Liver (tissue), 9 donors: ENCODE data around the gene ICAM5. TPM values are rescaled to one million over a fixed set of nuclear protein-coding genes. Genes with fewer than 3 reads are reported as not detected.

Experiments
- DNase-seq: peaks from one replicate; pipeline ENCODE4 v3.0.0-alpha.2; 2017; ENCODE audit warnings: low spot score
- H3K27ac ChIP-seq, 2 donors: one replicate each; pipeline ENCODE4 v1.7.0; 2013; ENCODE audit warnings: inconsistent platforms in 2 of 2, low read length in 2 of 2, control low read depth in 1 of 2, low read depth in 1 of 2, mild to moderate bottlenecking in 1 of 2
- H3K27me3 ChIP-seq, 4 donors: one replicate each; pipeline versions ENCODE4 v1.6.1 to v1.7.0; 2013; ENCODE audit warnings: low read length in 3 of 4, inconsistent platforms in 1 of 4, mild to moderate bottlenecking in 1 of 4, moderate library complexity in 1 of 4; ENCODE audit not compliant: control insufficient read depth in 4 of 4, insufficient read depth in 4 of 4
- H3K36me3 ChIP-seq, 4 donors: one replicate each; pipeline versions ENCODE4 v1.6.1 to v1.7.0; 2013; ENCODE audit warnings: low read length in 3 of 4, mild to moderate bottlenecking in 3 of 4, low read depth in 1 of 4, moderate library complexity in 1 of 4; ENCODE audit not compliant: control insufficient read depth in 4 of 4, insufficient read depth in 3 of 4
- H3K4me1 ChIP-seq, 4 donors: one replicate each; pipeline versions ENCODE4 v1.6.1 to v1.7.0; 2013; ENCODE audit warnings: low read length in 3 of 4, mild to moderate bottlenecking in 3 of 4, moderate library complexity in 1 of 4; ENCODE audit not compliant: control insufficient read depth in 4 of 4, insufficient read depth in 4 of 4
- H3K4me3 ChIP-seq, 3 donors: one replicate each; pipeline versions ENCODE4 v1.6.1 to v1.7.0; 2013; ENCODE audit warnings: low read length in 3 of 3, control low read depth in 1 of 3, low read depth in 1 of 3, mild to moderate bottlenecking in 1 of 3
- H3K9ac ChIP-seq, 2 donors: one replicate each; pipeline ENCODE4 v1.7.0; 2013; ENCODE audit warnings: low read length in 2 of 2, mild to moderate bottlenecking in 2 of 2, moderate library complexity in 2 of 2, control low read depth in 1 of 2, low read depth in 1 of 2
- H3K9me3 ChIP-seq, 4 donors: one replicate each; pipeline versions ENCODE4 v1.6.1 to v1.7.0; 2013; ENCODE audit warnings: low read length in 3 of 4; ENCODE audit not compliant: control insufficient read depth in 4 of 4
- EGR1 ChIP-seq, 2 donors: IDR thresholded peaks; 2 replicates each; pipeline ENCODE4 v1.6.1; 2016 to 2018; ENCODE audit warnings: antibody characterized with exemption in 2 of 2, low read depth in 2 of 2
- FOXA1 ChIP-seq: IDR thresholded peaks from 2 replicates; pipeline ENCODE4 v1.6.1; 2016; ENCODE audit warnings: antibody characterized with exemption
- FOXA2 ChIP-seq: IDR thresholded peaks from 2 replicates; pipeline ENCODE4 v1.6.1; 2016; ENCODE audit warnings: antibody characterized with exemption
- GABPA ChIP-seq, 2 donors: IDR thresholded peaks in 1 of 2; conservative IDR thresholded peaks in 1 of 2; 2 replicates each; pipeline ENCODE4 v1.6.1; 2016; ENCODE audit warnings: antibody characterized with exemption in 2 of 2, mild to moderate bottlenecking in 1 of 2, moderate library complexity in 1 of 2
- HNF4A ChIP-seq, 2 donors: conservative IDR thresholded peaks; 2 replicates each; pipeline ENCODE4 v1.6.1; 2016; ENCODE audit warnings: antibody characterized with exemption in 2 of 2, mild to moderate bottlenecking in 2 of 2
- HNF4G ChIP-seq: IDR thresholded peaks from 2 replicates; pipeline ENCODE4 v1.6.1; 2016; ENCODE audit warnings: antibody characterized with exemption
- JUND ChIP-seq, 2 donors: IDR thresholded peaks; 2 replicates each; pipeline ENCODE4 v1.6.1; 2016; ENCODE audit warnings: antibody characterized with exemption in 2 of 2
- NR2F2 ChIP-seq: IDR thresholded peaks from 2 replicates; pipeline ENCODE4 v1.6.1; 2016; ENCODE audit warnings: antibody characterized with exemption
- RAD21 ChIP-seq, 2 donors: IDR thresholded peaks; 2 replicates each; pipeline ENCODE4 v1.6.1; 2016; ENCODE audit warnings: antibody characterized with exemption in 2 of 2, mild to moderate bottlenecking in 2 of 2
- SP1 ChIP-seq: IDR thresholded peaks from 2 replicates; pipeline ENCODE4 v1.6.1; 2018; ENCODE audit warnings: antibody characterized with exemption, mild to moderate bottlenecking
- TAF1 ChIP-seq: conservative IDR thresholded peaks from 2 replicates; pipeline ENCODE4 v1.6.1; 2016; ENCODE audit warnings: antibody characterized with exemption, mild to moderate bottlenecking
- YY1 ChIP-seq: IDR thresholded peaks from 2 replicates; pipeline ENCODE4 v1.6.1; 2016; ENCODE audit warnings: antibody characterized with exemption, mild to moderate bottlenecking
- WGBS: extraction: QIAGEN DNeasy Blood & Tissue Kit; methylation state at CpG from one replicate; pipeline ENCODE4 v1.1.7; 2013; 5-methylcytosine and 5-hydroxymethylcytosine counted together
- polyA plus RNA-seq, 2 donors: library from polyadenylated mRNA; stranded (reverse) in 1 of 2; unstranded in 1 of 2; fragments of 200-250 nt in 1 of 2; fragments of >200 nt in 1 of 2; fragmentation: Nextera tagmentation in 1 of 2; extraction: Ambion mirVana in 1 of 2; gene quantifications; one replicate each; pipeline versions ENCODE4 v1.2.1 to v1.2.3, GENCODE V29; 2013 to 2015
- total RNA-seq, 2 donors: library from RNA; depleted of rRNA; stranded (reverse); fragments of >200 nt; gene quantifications; one replicate each; pipeline ENCODE4 v1.2.3, GENCODE V29; 2014
- TF ChIP-seq, protein P1 (sequence below): IDR thresholded peaks from 2 replicates; pipeline ENCODE4 v1.6.1; 2016; ENCODE audit warnings: antibody characterized with exemption
- TF ChIP-seq, protein P2 (sequence below): fragments of 150-350 bp; IDR thresholded peaks from 2 replicates; pipeline ENCODE4 v1.5.1; 2017; ENCODE audit warnings: improper control_type of control experiment, low read depth, low read length; ENCODE audit not compliant: missing input control
- TF ChIP-seq, protein P3 (sequence below): IDR thresholded peaks from 2 replicates; pipeline ENCODE4 v1.6.1; 2016; ENCODE audit warnings: antibody characterized with exemption
- TF ChIP-seq, protein P4 (sequence below): IDR thresholded peaks from 2 replicates; pipeline ENCODE4 v1.6.1; 2016; ENCODE audit warnings: antibody characterized with exemption
- TF ChIP-seq, protein P5 (sequence below): IDR thresholded peaks from 2 replicates; pipeline ENCODE4 v1.6.1; 2016; ENCODE audit warnings: antibody characterized with exemption, mild to moderate bottlenecking
- donor health status: healthy.
- donor health status: healthy.
- donor health status: healthy.
- donor health status: healthy.
- donor health status: healthy.

ICAM5 gene
- total and polyA plus RNA-seq, 4 donors = 0.02 to 2.5 (median 1.0) TPM; not detected in 1

DNA sequence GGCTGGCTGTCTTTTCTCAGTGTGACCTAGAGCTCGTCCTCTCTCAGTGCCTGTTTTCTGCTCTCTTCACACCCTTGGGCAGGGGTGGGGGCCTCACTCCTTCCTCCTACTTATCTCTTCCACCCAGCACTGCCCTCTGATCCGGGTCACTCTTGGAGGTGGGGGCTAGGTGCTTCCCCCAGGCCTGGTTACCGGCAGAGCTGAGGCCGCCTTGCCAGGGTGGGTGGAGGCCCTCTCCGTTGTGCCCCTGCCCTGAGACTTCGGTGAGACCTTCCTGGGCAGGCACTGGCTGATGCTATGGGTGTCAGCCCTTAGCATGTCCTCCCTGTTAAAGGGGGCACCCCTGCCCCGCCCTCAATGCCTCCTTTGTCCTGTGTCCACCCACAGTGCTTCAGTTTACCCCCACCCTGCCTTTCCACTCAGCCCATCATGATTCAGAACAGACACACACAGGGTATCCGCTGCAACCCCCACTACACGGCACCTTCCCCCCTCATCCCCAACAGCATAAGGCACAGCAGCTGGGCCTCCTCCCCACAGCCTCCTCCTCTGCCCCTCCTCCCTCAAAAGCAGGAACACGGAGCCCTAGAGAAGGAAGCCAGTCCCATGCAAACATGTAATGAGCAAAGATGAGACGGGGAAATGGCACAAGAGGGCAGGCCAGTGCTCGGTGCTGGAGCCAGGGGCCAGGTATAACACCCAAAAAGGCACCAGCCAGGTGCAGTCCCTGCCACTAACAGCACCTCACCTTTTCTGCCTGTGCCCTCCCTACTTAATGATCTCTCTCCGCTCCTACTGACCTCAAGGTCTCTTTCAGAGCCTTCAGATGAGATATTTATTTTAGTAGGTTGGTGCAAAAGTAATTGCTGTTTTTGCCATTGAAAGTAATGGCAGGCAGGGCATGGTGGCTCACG, 10.1 kb downstream of the ICAM5 start:
- Histone ChIP-seq H3K9ac (no peak overlapping the region), H3K4me1 (peaks cover 3 to 10% (median 6%) of the 10 kb centered on the region in 4 donors), H3K27me3 (peaks cover 0 to 5% (median 2%) of the 10 kb centered on the region in 4 donors), H3K9me3 (no peaks in the 10 kb centered on the region), H3K36me3 (peaks cover 0 to 1% (median 0%) of the 10 kb centered on the region in 4 donors), H3K27ac (no peak overlapping the region), H3K4me3 (no peak overlapping the region)
- 50% methylated on average over 14 of the region's 14 CpGs for WGBS
- peak; percentile 72 for DNase-seq
- TF ChIP-seq NR2F2 (peak; percentile 12), TAF1 (no peak)

DNA sequence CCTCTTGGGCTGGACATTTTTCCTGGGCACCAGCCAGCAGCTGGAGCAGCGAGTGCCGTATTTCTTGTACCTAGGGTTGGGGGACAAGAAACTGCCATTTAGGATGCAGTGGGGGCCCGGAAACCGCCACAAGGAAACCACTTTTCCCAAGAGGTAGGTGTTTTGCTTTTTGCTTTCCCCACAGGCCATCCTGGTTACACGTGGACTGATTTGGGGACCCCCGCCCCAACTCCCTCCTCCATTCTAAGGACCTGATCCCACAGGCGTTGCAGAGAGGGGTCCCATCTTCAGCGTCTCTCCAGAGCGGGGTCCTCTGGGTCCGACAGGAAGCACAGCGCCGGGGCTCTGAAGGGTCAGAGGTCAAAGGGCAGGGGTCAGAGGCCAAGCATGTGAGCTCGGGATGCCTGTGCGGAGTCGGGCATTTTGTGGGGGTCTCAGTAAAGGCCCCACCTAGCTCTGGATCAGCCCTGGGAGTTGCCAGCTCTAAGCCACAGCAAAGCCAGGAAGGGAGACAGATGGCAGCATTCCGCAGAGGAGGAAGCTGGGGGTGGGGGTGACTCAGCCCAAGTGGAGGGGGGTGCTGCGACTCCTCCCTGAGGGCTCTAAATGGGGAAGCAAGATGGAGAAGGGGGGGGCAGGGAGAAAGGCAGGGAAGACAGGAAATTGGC, 15.5 kb downstream of the ICAM5 start:
- 80% methylated on average over 17 of the region's 17 CpGs for WGBS
- H3K9ac ChIP-seq = no peak overlapping the region
- no peaks in the 10 kb centered on the region for H3K4me1 ChIP-seq
- TF ChIP-seq EGR1 (IDR thresholded peaks at IDR 0.05; ENCODE audit: low read depth in 2 of 2) (no peak), JUND (IDR thresholded peaks at IDR 0.05) (no peak), YY1 (no peak), NR2F2 (no peak), FOXA2 (no peak), SP1 (no peak), GABPA (IDR thresholded peaks at IDR 0.05 in 1 of 2, conservative IDR thresholded peaks at IDR 0.05 in 1 of 2) (no peak), FOXA1 (no peak), HNF4A (conservative IDR thresholded peaks at IDR 0.05) (no peak), RAD21 (IDR thresholded peaks at IDR 0.05) (no peak), TAF1 (no peak), HNF4G (no peak)
- TF ChIP-seq, protein P1, sequence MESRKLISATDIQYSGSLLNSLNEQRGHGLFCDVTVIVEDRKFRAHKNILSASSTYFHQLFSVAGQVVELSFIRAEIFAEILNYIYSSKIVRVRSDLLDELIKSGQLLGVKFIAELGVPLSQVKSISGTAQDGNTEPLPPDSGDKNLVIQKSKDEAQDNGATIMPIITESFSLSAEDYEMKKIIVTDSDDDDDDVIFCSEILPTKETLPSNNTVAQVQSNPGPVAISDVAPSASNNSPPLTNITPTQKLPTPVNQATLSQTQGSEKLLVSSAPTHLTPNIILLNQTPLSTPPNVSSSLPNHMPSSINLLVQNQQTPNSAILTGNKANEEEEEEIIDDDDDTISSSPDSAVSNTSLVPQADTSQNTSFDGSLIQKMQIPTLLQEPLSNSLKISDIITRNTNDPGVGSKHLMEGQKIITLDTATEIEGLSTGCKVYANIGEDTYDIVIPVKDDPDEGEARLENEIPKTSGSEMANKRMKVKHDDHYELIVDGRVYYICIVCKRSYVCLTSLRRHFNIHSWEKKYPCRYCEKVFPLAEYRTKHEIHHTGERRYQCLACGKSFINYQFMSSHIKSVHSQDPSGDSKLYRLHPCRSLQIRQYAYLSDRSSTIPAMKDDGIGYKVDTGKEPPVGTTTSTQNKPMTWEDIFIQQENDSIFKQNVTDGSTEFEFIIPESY = no peak
- TF ChIP-seq, protein P2, sequence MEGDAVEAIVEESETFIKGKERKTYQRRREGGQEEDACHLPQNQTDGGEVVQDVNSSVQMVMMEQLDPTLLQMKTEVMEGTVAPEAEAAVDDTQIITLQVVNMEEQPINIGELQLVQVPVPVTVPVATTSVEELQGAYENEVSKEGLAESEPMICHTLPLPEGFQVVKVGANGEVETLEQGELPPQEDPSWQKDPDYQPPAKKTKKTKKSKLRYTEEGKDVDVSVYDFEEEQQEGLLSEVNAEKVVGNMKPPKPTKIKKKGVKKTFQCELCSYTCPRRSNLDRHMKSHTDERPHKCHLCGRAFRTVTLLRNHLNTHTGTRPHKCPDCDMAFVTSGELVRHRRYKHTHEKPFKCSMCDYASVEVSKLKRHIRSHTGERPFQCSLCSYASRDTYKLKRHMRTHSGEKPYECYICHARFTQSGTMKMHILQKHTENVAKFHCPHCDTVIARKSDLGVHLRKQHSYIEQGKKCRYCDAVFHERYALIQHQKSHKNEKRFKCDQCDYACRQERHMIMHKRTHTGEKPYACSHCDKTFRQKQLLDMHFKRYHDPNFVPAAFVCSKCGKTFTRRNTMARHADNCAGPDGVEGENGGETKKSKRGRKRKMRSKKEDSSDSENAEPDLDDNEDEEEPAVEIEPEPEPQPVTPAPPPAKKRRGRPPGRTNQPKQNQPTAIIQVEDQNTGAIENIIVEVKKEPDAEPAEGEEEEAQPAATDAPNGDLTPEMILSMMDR = no peak
- TF ChIP-seq, protein P3, sequence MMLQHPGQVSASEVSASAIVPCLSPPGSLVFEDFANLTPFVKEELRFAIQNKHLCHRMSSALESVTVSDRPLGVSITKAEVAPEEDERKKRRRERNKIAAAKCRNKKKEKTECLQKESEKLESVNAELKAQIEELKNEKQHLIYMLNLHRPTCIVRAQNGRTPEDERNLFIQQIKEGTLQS = no peak
- TF ChIP-seq, protein P4, sequence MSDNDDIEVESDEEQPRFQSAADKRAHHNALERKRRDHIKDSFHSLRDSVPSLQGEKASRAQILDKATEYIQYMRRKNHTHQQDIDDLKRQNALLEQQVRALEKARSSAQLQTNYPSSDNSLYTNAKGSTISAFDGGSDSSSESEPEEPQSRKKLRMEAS = no peak
- TF ChIP-seq, protein P5, sequence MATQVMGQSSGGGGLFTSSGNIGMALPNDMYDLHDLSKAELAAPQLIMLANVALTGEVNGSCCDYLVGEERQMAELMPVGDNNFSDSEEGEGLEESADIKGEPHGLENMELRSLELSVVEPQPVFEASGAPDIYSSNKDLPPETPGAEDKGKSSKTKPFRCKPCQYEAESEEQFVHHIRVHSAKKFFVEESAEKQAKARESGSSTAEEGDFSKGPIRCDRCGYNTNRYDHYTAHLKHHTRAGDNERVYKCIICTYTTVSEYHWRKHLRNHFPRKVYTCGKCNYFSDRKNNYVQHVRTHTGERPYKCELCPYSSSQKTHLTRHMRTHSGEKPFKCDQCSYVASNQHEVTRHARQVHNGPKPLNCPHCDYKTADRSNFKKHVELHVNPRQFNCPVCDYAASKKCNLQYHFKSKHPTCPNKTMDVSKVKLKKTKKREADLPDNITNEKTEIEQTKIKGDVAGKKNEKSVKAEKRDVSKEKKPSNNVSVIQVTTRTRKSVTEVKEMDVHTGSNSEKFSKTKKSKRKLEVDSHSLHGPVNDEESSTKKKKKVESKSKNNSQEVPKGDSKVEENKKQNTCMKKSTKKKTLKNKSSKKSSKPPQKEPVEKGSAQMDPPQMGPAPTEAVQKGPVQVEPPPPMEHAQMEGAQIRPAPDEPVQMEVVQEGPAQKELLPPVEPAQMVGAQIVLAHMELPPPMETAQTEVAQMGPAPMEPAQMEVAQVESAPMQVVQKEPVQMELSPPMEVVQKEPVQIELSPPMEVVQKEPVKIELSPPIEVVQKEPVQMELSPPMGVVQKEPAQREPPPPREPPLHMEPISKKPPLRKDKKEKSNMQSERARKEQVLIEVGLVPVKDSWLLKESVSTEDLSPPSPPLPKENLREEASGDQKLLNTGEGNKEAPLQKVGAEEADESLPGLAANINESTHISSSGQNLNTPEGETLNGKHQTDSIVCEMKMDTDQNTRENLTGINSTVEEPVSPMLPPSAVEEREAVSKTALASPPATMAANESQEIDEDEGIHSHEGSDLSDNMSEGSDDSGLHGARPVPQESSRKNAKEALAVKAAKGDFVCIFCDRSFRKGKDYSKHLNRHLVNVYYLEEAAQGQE = no peak
- peak; percentile 34 for DNase-seq
- H3K9me3 ChIP-seq = no peaks in the 10 kb centered on the region
- H3K36me3 ChIP-seq = peaks cover 0 to 4% (median under 1%) of the 10 kb centered on the region in 4 donors
- no peak overlapping the region for H3K4me3 ChIP-seq
- H3K27ac ChIP-seq = no peak overlapping the region
- no peaks in the 10 kb centered on the region for H3K27me3 ChIP-seq
